Effector memory CD8-positive, alpha-beta T cell (primary cell): ENCODE measurements around the gene LIN9.
A peak's percentile ranks its signal among the peaks of the same experiment; 100 is the strongest.
"Not testable (repeated sequence)": the region's sequence is repeated elsewhere in the genome, so short reads cannot be mapped to it uniquely, and the experiment has no call there.

Experiments
- ATAC-seq: fragments of 150-1000 bp; cut with Tn5 transposase; replicated peaks from 2 replicates; pipeline ENCODE4 v1.10.0; 2021; ENCODE audit warnings: mild to moderate bottlenecking, moderate library complexity
- DNase-seq, 3 experiments: peaks; one replicate each; pipeline ENCODE4 v3.0.0; 2021
- H3K27ac Mint-ChIP-seq, 2 donors: one replicate each; pipeline ENCODE4 v1.8.0; 2022; ENCODE audit warnings: mild to moderate bottlenecking in 2 of 2, mixed read lengths in 2 of 2, moderate library complexity in 2 of 2
- H3K27me3 Mint-ChIP-seq, 2 donors: one replicate each; pipeline ENCODE4 v1.8.0; 2022; ENCODE audit warnings: mixed read lengths in 2 of 2
- H3K36me3 Mint-ChIP-seq: one replicate; pipeline ENCODE4 v1.8.0; 2022; ENCODE audit warnings: mild to moderate bottlenecking, moderate library complexity, mixed read lengths; ENCODE audit not compliant: insufficient read depth
- H3K4me1 Mint-ChIP-seq, 2 donors: one replicate each; pipeline ENCODE4 v1.8.0; 2022; ENCODE audit warnings: low read depth in 2 of 2, mixed read lengths in 2 of 2
- H3K4me3 Mint-ChIP-seq, 2 donors: one replicate each; pipeline ENCODE4 v1.8.0; 2022; ENCODE audit warnings: mild to moderate bottlenecking in 2 of 2, mixed read lengths in 2 of 2, moderate library complexity in 2 of 2
- H3K9me3 Mint-ChIP-seq, 2 donors: one replicate each; pipeline ENCODE4 v1.8.0; 2022; ENCODE audit warnings: mixed read lengths in 2 of 2

Gene LIN9

DNA sequence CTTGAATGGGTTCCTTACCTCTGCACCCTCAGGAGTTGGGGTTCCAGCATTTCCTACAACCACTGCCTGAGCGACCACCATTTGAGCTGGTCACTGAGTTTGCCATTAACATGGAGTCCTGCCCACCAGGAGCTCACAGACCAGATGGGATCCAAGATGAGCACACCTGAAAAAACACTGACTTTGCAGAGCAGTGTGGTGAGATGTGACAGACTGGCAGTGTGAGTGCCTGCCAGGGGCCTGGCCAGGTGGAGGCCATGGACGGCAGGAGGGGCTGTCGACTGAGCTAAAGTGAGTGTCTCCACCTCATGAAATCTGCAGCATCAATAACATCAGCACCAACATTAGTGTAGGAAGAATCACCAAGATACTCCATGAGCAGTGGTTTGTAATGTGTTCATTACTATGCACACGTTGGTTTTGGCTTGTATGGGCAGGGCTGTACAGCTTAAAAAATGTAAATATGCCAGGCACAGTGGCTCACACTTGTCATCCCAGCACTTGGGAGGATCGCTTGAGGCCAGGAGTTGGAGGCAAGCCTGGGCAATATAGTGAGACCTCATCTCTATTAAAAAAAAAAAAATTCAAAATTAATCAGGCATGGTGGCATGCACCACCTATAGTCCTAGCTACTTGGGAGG lies 97.7 kb downstream of the LIN9 start:
- H3K4me3 Mint-ChIP-seq = no peak overlapping the region
- ATAC-seq = no peak

DNA sequence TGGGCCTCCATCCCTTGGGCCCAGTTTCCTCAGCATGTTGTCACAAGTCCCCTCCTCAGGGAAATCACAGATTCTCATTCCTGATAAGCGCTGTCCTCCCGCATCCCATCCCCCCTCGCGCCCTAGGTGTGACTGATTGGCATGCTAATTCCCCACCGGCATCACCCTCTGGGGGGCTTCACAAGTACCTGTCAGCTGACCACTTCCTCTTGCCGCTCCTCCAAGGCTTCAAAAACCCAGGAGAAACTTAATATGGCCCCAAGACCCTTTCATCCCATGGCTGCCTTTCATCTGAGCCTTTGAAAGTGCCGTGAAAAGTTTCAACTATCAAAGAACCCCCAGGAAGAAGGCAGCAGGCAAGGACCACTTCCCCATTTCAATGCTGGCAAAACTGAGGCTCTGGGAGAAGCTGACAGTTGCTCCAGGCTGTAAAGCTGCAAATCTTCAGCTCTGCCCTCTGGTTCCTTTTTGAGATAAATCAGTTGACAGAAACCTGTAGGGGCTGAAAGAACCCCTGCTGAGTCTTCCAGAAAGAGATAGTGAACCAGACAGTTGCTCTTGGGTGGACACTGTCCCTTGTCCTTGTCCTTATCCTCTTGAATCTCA lies 98.3 kb downstream of the LIN9 start:
- H3K27me3 Mint-ChIP-seq = peaks cover 0 to 9% of the 10 kb centered on the region in 2 donors
- DNase-seq (no peak), ATAC-seq (no peak)
- no peak overlapping the region for H3K4me3 Mint-ChIP-seq
- no peak overlapping the region for H3K27ac Mint-ChIP-seq
- peaks cover 2% of the 10 kb centered on the region for H3K36me3 Mint-ChIP-seq
- no peaks in the 10 kb centered on the region for H3K4me1 Mint-ChIP-seq
- no peaks in the 10 kb centered on the region for H3K9me3 Mint-ChIP-seq

More for the DNA sequence above, 97.7 kb downstream of the LIN9 start:
- H3K27me3 Mint-ChIP-seq = peaks cover 0 to 9% of the 10 kb centered on the region in 2 donors
- no peaks in the 10 kb centered on the region for H3K9me3 Mint-ChIP-seq
- DNase-seq = no peak
- peak overlapping the region in 1 of 2 donors; percentile 49 for H3K27ac Mint-ChIP-seq
- no peaks in the 10 kb centered on the region for H3K36me3 Mint-ChIP-seq
- no peaks in the 10 kb centered on the region for H3K4me1 Mint-ChIP-seq

DNA sequence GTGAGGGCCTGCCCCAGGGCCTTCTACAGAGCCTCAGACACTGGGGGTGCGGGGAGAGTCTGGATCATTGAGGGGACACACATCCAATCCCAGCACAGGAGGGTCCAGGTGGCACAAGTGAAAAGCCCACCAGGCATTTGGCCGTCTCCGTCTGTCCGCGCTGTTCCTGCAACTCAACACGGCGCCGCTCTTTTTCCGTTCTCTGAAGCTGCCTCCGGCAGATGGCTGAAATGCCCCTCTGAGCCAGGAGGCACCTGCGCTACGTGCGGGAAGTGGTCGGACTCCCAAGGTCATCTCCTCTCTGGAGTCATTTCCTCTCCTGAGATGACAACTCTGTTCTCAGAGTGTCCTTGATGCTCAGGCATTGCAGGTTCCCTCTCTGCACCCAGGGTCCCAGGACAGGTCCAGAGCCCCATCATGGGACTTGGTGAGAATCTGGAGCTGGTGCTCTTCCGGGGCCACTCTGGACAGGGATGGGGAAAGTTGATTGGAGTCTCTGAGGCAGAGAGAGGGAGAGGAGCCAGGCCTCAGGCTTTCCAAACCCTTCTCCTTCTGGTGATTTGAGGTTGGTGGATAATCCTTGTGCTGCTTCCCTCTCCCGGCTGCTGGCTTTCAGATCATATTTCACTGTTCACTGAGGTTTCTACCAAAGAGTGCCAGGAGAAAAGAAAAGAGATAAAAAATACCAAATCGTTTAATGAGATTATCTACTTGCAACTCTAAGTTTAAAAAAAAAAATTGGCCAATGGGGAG lies 99.5 kb downstream of the LIN9 start:
- DNase-seq = no peak
- no peak overlapping the region for H3K27ac Mint-ChIP-seq
- no peaks in the 10 kb centered on the region for H3K9me3 Mint-ChIP-seq
- H3K27me3 Mint-ChIP-seq = peaks cover 0 to 9% of the 10 kb centered on the region in 2 donors
- no peak for ATAC-seq
- H3K4me1 Mint-ChIP-seq = no peaks in the 10 kb centered on the region
- H3K36me3 Mint-ChIP-seq = peaks cover 3% of the 10 kb centered on the region
- no peak overlapping the region for H3K4me3 Mint-ChIP-seq

DNA sequence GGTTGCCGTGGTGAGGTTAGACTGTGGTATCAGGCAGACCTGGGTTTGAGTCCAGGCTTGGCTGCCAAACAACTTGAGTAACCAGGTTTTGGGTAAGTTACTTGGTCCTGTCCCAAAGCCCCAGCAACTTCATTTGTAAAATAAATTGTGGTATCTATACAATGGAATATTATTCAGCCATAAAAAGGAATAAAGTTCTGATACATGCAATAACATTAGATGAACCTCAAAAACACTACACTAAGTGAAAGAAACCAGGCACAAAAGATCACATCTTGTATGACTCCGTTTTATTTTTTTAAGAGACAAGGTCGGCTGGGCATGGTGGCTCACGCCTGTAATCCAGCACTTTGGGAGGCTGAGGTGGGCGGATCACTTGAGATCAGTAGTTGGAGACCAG lies 101.9 kb downstream of the LIN9 start:
- H3K4me3 Mint-ChIP-seq = no peak overlapping the region
- no peak for ATAC-seq
- DNase-seq = no peak
- H3K9me3 Mint-ChIP-seq = no peaks in the 10 kb centered on the region
- H3K4me1 Mint-ChIP-seq = no peaks in the 10 kb centered on the region
- H3K27ac Mint-ChIP-seq = no peak overlapping the region
- H3K27me3 Mint-ChIP-seq = peaks cover 0 to 24% of the 10 kb centered on the region in 2 donors
- peaks cover 3% of the 10 kb centered on the region for H3K36me3 Mint-ChIP-seq

DNA sequence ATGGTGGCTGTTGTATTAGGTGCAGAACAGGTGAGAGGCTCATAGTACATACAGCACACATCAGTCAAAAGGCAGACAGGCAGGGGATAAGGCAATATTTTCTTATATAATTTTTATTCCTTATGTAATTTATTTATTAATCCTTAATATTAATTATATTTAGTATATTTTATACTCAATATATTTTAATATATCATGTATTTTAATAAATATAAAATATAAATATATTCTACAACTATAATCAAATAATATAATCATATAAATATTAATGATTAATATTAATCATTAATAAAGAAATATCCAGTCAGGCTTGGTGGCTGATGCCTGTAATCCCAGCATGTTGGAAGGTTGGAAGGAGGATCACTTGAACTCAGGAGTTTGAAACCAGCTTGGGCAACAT lies 104.8 kb downstream of the LIN9 start:
- no peak overlapping the region for H3K27ac Mint-ChIP-seq
- ATAC-seq (no peak), DNase-seq (no peak)
- no peak overlapping the region for H3K4me3 Mint-ChIP-seq
- H3K36me3 Mint-ChIP-seq = peaks cover 3% of the 10 kb centered on the region
- no peaks in the 10 kb centered on the region for H3K4me1 Mint-ChIP-seq
- H3K27me3 Mint-ChIP-seq = peaks cover 8 to 38% of the 10 kb centered on the region in 2 donors
- no peaks in the 10 kb centered on the region for H3K9me3 Mint-ChIP-seq

DNA sequence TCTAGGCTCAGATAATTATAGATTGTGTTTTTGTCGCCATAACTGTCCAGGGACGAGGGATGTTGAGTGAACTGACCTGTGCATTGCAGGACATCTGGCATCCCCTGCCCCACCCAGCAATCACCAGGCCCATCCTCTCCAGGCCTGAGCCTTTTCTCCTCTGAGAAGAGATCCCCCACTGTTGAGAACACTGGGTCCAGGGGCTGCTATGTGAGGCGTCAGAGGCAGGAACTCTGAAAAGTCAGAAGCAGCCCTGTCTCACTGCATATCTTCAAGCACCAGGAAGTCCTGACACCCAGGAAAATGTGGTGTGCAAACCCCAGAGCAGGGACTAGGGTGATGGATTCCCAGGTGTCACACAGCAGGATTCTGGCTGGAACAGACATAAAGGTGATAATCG lies 105.3 kb downstream of the LIN9 start:
- no peak overlapping the region for H3K27ac Mint-ChIP-seq
- H3K27me3 Mint-ChIP-seq = peaks cover 8 to 38% of the 10 kb centered on the region in 2 donors
- no peaks in the 10 kb centered on the region for H3K4me1 Mint-ChIP-seq
- ATAC-seq = no peak
- no peak overlapping the region for H3K4me3 Mint-ChIP-seq
- no peak for DNase-seq
- H3K9me3 Mint-ChIP-seq = no peaks in the 10 kb centered on the region
- peaks cover 3% of the 10 kb centered on the region for H3K36me3 Mint-ChIP-seq

DNA sequence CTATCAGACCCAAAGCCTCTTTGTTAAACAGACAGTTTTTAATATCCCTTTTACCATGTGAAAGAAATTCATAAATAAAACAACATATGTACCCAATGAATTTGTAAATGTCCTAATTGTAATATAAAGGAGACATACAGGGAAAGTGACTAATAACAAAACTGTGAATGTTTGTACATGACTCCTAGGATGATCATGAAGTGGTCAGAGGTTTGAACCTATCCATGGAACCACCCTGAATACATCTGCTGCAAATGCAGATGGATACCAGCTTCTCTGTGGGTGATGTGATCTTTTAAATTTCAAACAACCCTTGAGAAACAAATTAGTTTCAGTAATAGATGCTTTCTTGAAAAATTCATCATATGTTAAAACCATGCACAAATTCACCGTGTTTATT lies 105.7 kb downstream of the LIN9 start:
- DNase-seq = no peak
- no peak overlapping the region for H3K27ac Mint-ChIP-seq
- no peaks in the 10 kb centered on the region for H3K9me3 Mint-ChIP-seq

DNA sequence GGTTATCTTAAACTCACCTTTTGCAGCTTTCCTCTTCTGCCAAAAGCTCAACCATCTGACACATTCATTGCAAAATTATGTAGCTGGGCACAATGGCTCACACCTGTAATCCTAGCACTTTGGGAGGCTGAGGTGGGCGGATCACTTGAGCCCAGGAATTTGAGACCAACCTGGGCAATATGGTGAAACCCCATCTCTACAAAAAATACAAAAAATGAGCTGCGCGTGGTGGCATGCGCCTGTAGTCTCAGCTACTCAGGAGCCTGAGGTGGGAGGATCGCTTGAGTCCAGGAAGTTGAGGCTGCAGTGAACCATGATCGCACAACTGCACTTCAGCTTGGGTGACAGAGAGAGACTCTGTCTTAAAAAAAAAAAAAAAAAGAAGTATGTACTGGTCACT lies 106.3 kb downstream of the LIN9 start:
- not testable (repeated sequence) for H3K9me3 Mint-ChIP-seq, H3K4me1 Mint-ChIP-seq

More for the DNA sequence above, 105.7 kb downstream of the LIN9 start:
- Mint-ChIP-seq H3K27me3 (peaks cover 8 to 38% of the 10 kb centered on the region in 2 donors), H3K4me1 (no peaks in the 10 kb centered on the region), H3K36me3 (peaks cover 3% of the 10 kb centered on the region), H3K4me3 (no peak overlapping the region)
- no peak for ATAC-seq

DNA sequence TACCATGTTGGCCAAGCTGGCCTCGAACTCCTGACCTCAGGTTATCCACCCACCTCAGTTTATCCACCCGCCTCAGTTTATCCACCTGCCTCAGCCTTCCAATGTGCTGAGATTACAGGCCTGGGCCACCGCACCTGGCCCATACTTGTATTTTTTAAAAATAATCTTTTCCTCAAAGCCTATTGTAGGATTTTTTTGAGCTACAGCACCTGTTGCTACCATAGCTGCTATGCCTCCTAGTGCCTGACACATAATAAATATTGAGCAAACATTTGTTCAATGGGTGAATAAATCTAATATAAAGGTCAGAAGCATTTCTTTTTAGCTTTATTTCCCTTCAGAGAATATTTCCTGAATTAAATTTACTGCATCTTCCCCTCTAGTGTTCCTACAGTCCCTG lies 106.7 kb downstream of the LIN9 start:
- Mint-ChIP-seq H3K4me1 (no peaks in the 10 kb centered on the region), H3K36me3 (peaks cover 3% of the 10 kb centered on the region), H3K4me3 (no peak overlapping the region), H3K27me3 (peaks cover 8 to 40% of the 10 kb centered on the region in 2 donors), H3K27ac (no peak overlapping the region), H3K9me3 (no peaks in the 10 kb centered on the region)
- DNase-seq (no peak), ATAC-seq (no peak)

More for the DNA sequence above, 106.3 kb downstream of the LIN9 start:
- not testable (repeated sequence) for DNase-seq, H3K4me3 Mint-ChIP-seq, H3K36me3 Mint-ChIP-seq, H3K27ac Mint-ChIP-seq, ATAC-seq
- H3K27me3 Mint-ChIP-seq = peaks cover 8 to 38% of the 10 kb centered on the region in 2 donors

DNA sequence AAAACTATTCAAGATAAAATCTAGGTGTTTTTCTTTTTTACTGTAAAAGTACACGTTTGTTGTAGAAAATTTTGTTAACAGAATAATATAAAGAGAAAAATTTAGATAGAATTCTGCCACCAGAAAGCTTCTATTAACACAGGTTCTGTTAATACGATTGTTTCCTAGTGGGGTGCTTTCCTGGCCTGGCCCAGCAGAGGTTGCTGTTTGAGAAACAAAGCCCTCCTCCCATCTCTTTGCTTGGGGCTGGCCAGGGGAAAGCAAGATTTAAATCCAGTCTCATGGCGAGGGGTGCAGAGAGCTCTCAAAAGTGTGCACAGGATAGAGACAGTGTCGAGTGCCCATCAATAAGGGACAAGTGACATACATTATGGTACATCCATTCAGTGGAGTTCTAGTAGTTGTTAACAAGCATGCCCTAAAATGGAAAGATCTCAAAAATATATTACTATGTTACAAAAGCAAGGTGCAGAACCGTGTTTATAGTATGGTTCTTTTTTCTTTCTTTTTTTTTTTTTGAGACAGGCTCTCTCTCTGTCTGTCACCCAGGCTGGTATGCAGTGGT lies 107.9 kb downstream of the LIN9 start:
- H3K27ac Mint-ChIP-seq = no peak overlapping the region
- H3K9me3 Mint-ChIP-seq = no peaks in the 10 kb centered on the region
- ATAC-seq (no peak), DNase-seq (no peak)
- peaks cover 3% of the 10 kb centered on the region for H3K36me3 Mint-ChIP-seq
- H3K4me1 Mint-ChIP-seq = peaks cover 0 to 3% of the 10 kb centered on the region in 2 donors
- H3K4me3 Mint-ChIP-seq = no peak overlapping the region
- peaks cover 8 to 35% of the 10 kb centered on the region in 2 donors for H3K27me3 Mint-ChIP-seq

DNA sequence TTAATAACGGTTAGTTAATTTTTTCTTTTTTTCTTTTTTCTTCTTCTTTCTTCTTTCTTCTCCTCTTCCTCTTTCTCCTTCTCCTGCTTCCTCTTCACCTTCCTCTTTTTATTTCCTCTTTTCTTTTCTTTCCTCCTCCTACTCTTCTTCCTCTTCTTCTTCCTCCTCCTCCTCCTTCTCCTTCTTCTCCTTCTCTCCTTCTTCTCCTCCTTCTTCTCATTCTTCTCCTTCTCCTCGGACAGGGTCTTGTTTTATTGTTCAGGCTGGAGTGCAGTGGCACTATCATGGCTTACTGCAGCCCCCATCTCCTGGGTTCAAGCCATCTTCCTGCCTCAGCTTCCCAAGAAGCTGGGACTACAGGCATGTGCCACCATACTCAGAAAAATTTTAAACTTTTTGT lies 109.0 kb downstream of the LIN9 start:
- DNase-seq (no peak), ATAC-seq (no peak)
- Mint-ChIP-seq H3K4me1 (peaks cover 0 to 3% of the 10 kb centered on the region in 2 donors), H3K36me3 (no peaks in the 10 kb centered on the region), H3K4me3 (no peak overlapping the region), H3K9me3 (no peaks in the 10 kb centered on the region), H3K27me3 (peaks cover 14 to 35% of the 10 kb centered on the region in 2 donors), H3K27ac (no peak overlapping the region)

DNA sequence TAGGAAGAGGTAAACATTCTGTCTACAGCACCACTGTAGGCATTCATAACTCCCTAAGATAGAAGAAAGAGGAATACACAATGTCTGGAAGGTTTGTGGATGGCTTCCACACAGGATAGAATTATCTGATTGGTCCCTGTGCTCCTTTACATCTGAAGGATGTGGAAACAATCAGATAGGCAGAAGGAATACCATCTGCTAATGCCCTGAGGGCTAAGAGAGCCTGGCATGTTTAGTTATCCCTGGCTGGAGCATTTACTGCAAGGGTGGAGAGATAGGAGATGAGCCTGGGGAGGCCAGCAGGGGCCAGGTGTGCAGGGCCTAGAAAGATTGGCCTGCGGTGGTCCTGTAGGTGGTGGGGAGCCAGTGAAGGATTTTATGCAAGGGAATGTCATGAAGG lies 113.8 kb downstream of the LIN9 start:
- ATAC-seq (no peak), DNase-seq (no peak)
- H3K4me3 Mint-ChIP-seq = no peak overlapping the region
- H3K27ac Mint-ChIP-seq = no peak overlapping the region
- H3K9me3 Mint-ChIP-seq = no peaks in the 10 kb centered on the region
- no peaks in the 10 kb centered on the region for H3K36me3 Mint-ChIP-seq
- H3K4me1 Mint-ChIP-seq = peaks cover 0 to 3% of the 10 kb centered on the region in 2 donors
- peaks cover 11 to 14% of the 10 kb centered on the region in 2 donors for H3K27me3 Mint-ChIP-seq

DNA sequence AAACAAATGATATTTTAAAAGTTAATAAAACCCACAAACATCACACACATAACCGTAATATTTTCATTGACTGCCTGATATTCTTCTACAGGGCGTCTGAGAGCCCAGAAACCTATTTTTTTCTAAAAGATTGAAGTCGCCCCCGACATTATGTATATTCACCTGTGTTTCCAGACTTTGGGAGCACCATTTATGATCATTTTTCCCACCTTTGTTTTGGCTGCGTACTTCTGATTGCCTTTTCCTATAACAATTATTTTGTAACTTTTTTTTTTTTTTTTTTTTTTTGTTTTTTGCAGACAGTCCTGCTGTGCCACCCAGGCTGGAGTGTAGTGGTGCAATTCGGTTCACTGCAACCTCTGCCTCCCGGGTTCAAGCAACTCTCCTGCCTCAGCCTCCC lies 121.6 kb downstream of the LIN9 start:
- Mint-ChIP-seq H3K4me1 (peaks cover 19 to 22% of the 10 kb centered on the region in 2 donors), H3K36me3 (peaks cover 18% of the 10 kb centered on the region), H3K4me3 (peak overlapping the region; percentile 90 to 96), H3K27ac (peak overlapping the region in 1 of 2 donors; percentile 90), H3K9me3 (no peaks in the 10 kb centered on the region), H3K27me3 (no peaks in the 10 kb centered on the region)
- no peak for ATAC-seq
- no peak for DNase-seq
